Neural crest cell (in vitro differentiated cells): ENCODE results near the gene B4GAT1. TPM values are rescaled to one million over a fixed set of nuclear protein-coding genes. Genes with fewer than 3 reads are reported as not detected.

Experiments used
- DNase-seq: peaks from one replicate; pipeline ENCODE4 v3.0.0; 2021; ENCODE audit warnings: low read depth, mixed read lengths, low spot score
- H3K27ac Mint-ChIP-seq: one replicate; pipeline ENCODE4 v1.8.0; 2021; ENCODE audit warnings: mild to moderate bottlenecking, mixed read lengths; ENCODE audit not compliant: unreplicated experiment
- H3K27me3 Mint-ChIP-seq: 2 replicates; pipeline ENCODE4 v1.8.0; 2021; ENCODE audit warnings: low read depth, mild to moderate bottlenecking, mixed read lengths
- H3K36me3 Mint-ChIP-seq: 2 replicates; pipeline ENCODE4 v1.8.0; 2021; ENCODE audit warnings: low read depth, mild to moderate bottlenecking, mixed read lengths
- H3K4me1 Mint-ChIP-seq: 2 replicates; pipeline ENCODE4 v1.8.0; 2021; ENCODE audit warnings: mixed read lengths
- H3K4me3 Mint-ChIP-seq: one replicate; pipeline ENCODE4 v1.8.0; 2021; ENCODE audit warnings: mild to moderate bottlenecking, mixed read lengths
- H3K9me3 Mint-ChIP-seq: 2 replicates; pipeline ENCODE4 v1.8.0; 2021; ENCODE audit warnings: mixed read lengths
- CTCF ChIP-seq: fragments of 200-600 bp; sonication (generic); conservative IDR thresholded peaks from 2 replicates; pipeline ENCODE4 v1.5.0; 2021; ENCODE audit warnings: antibody characterized with exemption, mild to moderate bottlenecking
- total RNA-seq: library from RNA; stranded (reverse); gene quantifications from 2 replicates; pipeline ENCODE4 v1.2.1, GENCODE V29; 2021

Gene B4GAT1
- total RNA-seq, 1 donor from 2014 or later: 43.8 TPM

GRCh38 chr11:66341502-66342126, 5.8 kb downstream of the B4GAT1 start:
- Mint-ChIP-seq H3K4me1 (peaks cover 40% of the 10 kb centered on the region), H3K27ac (no peak overlapping the region), H3K27me3 (no peaks in the 10 kb centered on the region), H3K4me3 (peak overlapping the region; percentile 72), H3K36me3 (peaks cover 4% of the 10 kb centered on the region), H3K9me3 (no peaks in the 10 kb centered on the region)
- no peak for TF ChIP-seq CTCF
- DNase-seq: no peak

- no peak for DNase-seq
- H3K4me3 Mint-ChIP-seq: no peak overlapping the region
- H3K9me3 Mint-ChIP-seq: no peaks in the 10 kb centered on the region
- no peak overlapping the region for H3K27ac Mint-ChIP-seq
- no peak for TF ChIP-seq CTCF
- H3K36me3 Mint-ChIP-seq: peaks cover 4% of the 10 kb centered on the region
- H3K27me3 Mint-ChIP-seq: no peaks in the 10 kb centered on the region
- peaks cover 42% of the 10 kb centered on the region for H3K4me1 Mint-ChIP-seq
Observed at GRCh38 chr11:66340596-66341501, 6.6 kb downstream of the B4GAT1 start.

- peaks cover 38% of the 10 kb centered on the region for H3K4me1 Mint-ChIP-seq
- H3K9me3 Mint-ChIP-seq: no peaks in the 10 kb centered on the region
- H3K4me3 Mint-ChIP-seq: no peak overlapping the region
- peaks cover 4% of the 10 kb centered on the region for H3K36me3 Mint-ChIP-seq
- DNase-seq: no peak
- H3K27me3 Mint-ChIP-seq: no peaks in the 10 kb centered on the region
- TF ChIP-seq CTCF: no peak
- no peak overlapping the region for H3K27ac Mint-ChIP-seq
Observed at GRCh38 chr11:66339686-66340483, 7.5 kb downstream of the B4GAT1 start.

GRCh38 chr11:66339162-66339675, 8.2 kb downstream of the B4GAT1 start:
- Mint-ChIP-seq H3K36me3 (peaks cover 4% of the 10 kb centered on the region), H3K27me3 (no peaks in the 10 kb centered on the region), H3K4me3 (peak overlapping the region; percentile 49), H3K9me3 (no peaks in the 10 kb centered on the region), H3K4me1 (peaks cover 31% of the 10 kb centered on the region), H3K27ac (no peak overlapping the region)
- no peak for DNase-seq
- TF ChIP-seq CTCF: no peak
